ENCODE measurements around the gene KCNAB1.

DNA sequence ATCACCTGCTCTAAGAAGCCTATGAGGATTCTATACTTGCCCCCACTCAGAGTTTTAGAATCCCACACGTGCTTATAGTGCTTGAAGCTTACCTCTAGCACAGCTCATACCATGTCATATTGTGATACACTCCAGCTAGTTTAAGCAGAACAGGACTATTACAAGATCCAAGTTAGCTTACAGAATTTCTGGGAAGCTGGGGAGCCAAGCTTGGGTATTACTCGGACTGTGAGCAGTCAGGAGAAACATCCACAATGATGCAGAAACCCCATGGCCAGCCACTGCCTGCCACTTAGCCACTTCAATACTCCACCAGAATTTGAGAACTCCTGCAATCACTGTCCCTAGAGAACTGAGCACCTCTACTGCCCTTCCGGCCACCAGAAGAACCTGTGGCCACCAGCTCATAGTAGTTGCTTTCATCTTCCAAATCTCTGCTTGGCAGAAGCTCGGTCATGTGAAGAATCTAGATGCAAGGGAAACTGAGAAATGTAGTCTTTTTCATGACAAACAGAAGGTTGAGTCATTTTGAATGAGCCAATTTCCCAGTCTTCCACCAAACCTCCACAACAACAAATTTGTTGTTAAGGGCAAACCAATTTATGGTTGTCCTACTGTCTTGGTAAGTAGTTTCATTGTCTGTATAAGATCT, 462.3 kb downstream of the KCNAB1 start:
- no peak for TF ChIP-seq EZH2 (IDR thresholded peaks at IDR 0.05; ENCODE audit: low read depth)
- TF ChIP-seq, protein P1, sequence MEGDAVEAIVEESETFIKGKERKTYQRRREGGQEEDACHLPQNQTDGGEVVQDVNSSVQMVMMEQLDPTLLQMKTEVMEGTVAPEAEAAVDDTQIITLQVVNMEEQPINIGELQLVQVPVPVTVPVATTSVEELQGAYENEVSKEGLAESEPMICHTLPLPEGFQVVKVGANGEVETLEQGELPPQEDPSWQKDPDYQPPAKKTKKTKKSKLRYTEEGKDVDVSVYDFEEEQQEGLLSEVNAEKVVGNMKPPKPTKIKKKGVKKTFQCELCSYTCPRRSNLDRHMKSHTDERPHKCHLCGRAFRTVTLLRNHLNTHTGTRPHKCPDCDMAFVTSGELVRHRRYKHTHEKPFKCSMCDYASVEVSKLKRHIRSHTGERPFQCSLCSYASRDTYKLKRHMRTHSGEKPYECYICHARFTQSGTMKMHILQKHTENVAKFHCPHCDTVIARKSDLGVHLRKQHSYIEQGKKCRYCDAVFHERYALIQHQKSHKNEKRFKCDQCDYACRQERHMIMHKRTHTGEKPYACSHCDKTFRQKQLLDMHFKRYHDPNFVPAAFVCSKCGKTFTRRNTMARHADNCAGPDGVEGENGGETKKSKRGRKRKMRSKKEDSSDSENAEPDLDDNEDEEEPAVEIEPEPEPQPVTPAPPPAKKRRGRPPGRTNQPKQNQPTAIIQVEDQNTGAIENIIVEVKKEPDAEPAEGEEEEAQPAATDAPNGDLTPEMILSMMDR (conservative IDR thresholded peaks at IDR 0.05): no peak

All from PC-9 (cell line).